Measurements from ENCODE around the gene OR8G1. TPM values are rescaled to one million over a fixed set of nuclear protein-coding genes. Genes with fewer than 3 reads are reported as not detected.

Gene OR8G1
- total and polyA plus RNA-seq, 9 of the 15 experiments (the other 6 are each of a cell fraction or from before 2014, with no cell fraction given) = 0.03 to 1.4 (median 0.51) TPM; not detected in 1

DNA sequence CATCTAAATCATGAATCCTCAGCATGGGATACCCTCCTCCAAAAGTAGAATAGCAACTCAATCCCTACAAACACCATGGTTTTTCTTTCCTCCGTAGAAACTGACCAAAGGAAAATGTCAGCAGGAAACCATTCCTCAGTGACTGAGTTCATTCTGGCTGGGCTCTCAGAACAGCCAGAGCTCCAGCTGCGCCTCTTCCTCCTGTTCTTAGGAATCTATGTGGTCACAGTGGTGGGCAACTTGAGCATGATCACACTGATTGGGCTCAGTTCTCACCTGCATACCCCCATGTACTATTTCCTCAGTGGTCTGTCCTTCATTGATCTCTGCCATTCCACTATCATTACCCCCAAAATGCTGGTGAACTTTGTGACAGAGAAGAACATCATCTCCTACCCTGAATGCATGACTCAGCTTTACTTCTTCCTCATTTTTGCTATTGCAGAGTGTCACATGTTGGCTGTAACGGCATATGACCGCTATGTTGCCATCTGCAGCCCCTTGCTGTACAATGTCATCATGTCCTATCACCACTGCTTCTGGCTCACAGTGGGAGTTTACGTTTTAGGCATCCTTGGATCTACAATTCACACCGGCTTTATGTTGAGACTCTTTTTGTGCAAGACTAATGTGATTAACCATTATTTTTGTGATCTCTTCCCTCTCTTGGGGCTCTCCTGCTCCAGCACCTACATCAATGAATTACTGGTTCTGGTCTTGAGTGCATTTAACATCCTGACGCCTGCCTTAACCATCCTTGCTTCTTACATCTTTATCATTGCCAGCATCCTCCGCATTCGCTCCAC is 16.1 kb upstream of the OR8G1 start (continued):
- TF ChIP-seq, protein P1, sequence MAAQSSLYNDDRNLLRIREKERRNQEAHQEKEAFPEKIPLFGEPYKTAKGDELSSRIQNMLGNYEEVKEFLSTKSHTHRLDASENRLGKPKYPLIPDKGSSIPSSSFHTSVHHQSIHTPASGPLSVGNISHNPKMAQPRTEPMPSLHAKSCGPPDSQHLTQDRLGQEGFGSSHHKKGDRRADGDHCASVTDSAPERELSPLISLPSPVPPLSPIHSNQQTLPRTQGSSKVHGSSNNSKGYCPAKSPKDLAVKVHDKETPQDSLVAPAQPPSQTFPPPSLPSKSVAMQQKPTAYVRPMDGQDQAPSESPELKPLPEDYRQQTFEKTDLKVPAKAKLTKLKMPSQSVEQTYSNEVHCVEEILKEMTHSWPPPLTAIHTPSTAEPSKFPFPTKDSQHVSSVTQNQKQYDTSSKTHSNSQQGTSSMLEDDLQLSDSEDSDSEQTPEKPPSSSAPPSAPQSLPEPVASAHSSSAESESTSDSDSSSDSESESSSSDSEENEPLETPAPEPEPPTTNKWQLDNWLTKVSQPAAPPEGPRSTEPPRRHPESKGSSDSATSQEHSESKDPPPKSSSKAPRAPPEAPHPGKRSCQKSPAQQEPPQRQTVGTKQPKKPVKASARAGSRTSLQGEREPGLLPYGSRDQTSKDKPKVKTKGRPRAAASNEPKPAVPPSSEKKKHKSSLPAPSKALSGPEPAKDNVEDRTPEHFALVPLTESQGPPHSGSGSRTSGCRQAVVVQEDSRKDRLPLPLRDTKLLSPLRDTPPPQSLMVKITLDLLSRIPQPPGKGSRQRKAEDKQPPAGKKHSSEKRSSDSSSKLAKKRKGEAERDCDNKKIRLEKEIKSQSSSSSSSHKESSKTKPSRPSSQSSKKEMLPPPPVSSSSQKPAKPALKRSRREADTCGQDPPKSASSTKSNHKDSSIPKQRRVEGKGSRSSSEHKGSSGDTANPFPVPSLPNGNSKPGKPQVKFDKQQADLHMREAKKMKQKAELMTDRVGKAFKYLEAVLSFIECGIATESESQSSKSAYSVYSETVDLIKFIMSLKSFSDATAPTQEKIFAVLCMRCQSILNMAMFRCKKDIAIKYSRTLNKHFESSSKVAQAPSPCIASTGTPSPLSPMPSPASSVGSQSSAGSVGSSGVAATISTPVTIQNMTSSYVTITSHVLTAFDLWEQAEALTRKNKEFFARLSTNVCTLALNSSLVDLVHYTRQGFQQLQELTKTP (IDR thresholded peaks at IDR 0.05; ENCODE audit: low read depth in 1 of 2, partially characterized antibody in 2 of 2) = peak in 1 of 2 experiments; percentile 93
- TF ChIP-seq GTF2E2 (tag; IDR thresholded peaks at IDR 0.05) = peak; percentile 87; the same call in 1 of the 2 replicates
- TF ChIP-seq NFRKB (IDR thresholded peaks at IDR 0.05; ENCODE audit: low read depth) = peak; percentile 86
- 0 out of 2 replicates have a peak, but pooled peaks have one; percentile 28 for TF ChIP-seq PML (IDR thresholded peaks at IDR 0.05; ENCODE audit: low read length)
- TF ChIP-seq SOX6 (IDR thresholded peaks at IDR 0.05) = 0 out of 2 replicates have a peak, but pooled peaks have one; percentile 53
- TF ChIP-seq SMAD3 (CRISPR knock-in tag; conservative IDR thresholded peaks at IDR 0.05) = peak; percentile 71; the same call in 1 of the 2 replicates
- TF ChIP-seq ZNF175 (CRISPR knock-in tag; IDR thresholded peaks at IDR 0.05; ENCODE audit: low read depth) = peak; percentile 89; the same call in 1 of the 2 replicates
- TF ChIP-seq ARID1B (IDR thresholded peaks at IDR 0.05) = peak; percentile 79
- TF ChIP-seq, protein P2, sequence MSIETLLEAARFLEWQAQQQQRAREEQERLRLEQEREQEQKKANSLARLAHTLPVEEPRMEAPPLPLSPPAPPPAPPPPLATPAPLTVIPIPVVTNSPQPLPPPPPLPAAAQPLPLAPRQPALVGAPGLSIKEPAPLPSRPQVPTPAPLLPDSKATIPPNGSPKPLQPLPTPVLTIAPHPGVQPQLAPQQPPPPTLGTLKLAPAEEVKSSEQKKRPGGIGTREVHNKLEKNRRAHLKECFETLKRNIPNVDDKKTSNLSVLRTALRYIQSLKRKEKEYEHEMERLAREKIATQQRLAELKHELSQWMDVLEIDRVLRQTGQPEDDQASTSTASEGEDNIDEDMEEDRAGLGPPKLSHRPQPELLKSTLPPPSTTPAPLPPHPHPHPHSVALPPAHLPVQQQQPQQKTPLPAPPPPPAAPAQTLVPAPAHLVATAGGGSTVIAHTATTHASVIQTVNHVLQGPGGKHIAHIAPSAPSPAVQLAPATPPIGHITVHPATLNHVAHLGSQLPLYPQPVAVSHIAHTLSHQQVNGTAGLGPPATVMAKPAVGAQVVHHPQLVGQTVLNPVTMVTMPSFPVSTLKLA (conservative IDR thresholded peaks at IDR 0.05) = peak; percentile 63 to 73
- TF ChIP-seq, protein P3, sequence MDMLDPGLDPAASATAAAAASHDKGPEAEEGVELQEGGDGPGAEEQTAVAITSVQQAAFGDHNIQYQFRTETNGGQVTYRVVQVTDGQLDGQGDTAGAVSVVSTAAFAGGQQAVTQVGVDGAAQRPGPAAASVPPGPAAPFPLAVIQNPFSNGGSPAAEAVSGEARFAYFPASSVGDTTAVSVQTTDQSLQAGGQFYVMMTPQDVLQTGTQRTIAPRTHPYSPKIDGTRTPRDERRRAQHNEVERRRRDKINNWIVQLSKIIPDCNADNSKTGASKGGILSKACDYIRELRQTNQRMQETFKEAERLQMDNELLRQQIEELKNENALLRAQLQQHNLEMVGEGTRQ (CRISPR knock-in tag; IDR thresholded peaks at IDR 0.05) = peak; percentile 85
- peak; percentile 25; the same call in 1 of the 2 replicates for TF ChIP-seq PHF8 (IDR thresholded peaks at IDR 0.05; ENCODE audit: borderline replicate concordance, low read length)
- TF ChIP-seq OTX1 (CRISPR knock-in tag; IDR thresholded peaks at IDR 0.05) = peak; percentile 5; the same call in 1 of the 2 replicates
- 0 out of 2 replicates have a peak, but pooled peaks have one; percentile 16 for TF ChIP-seq POLR2G (IDR thresholded peaks at IDR 0.05; ENCODE audit: low read depth, low read length)
- peak; percentile 52; the same call in 1 of the 2 replicates for TF ChIP-seq PTTG1 (tag; IDR thresholded peaks at IDR 0.05; ENCODE audit: low read depth)
- peak; percentile 77; the same call in 1 of the 2 replicates for TF ChIP-seq ZNF583 (CRISPR knock-in tag; IDR thresholded peaks at IDR 0.05)
- peak; percentile 81 for TF ChIP-seq L3MBTL2 (IDR thresholded peaks at IDR 0.05)
- 0 out of 2 replicates have a peak, but pooled peaks have one; percentile 4 for TF ChIP-seq JUNB (CRISPR knock-in tag; conservative IDR thresholded peaks at IDR 0.05)
- peak; percentile 84 for TF ChIP-seq HDAC8 (tag; IDR thresholded peaks at IDR 0.05)
- peak; percentile 97 for TF ChIP-seq C11orf30 (IDR thresholded peaks at IDR 0.05; ENCODE audit: low read depth)
- TF ChIP-seq, protein P4, sequence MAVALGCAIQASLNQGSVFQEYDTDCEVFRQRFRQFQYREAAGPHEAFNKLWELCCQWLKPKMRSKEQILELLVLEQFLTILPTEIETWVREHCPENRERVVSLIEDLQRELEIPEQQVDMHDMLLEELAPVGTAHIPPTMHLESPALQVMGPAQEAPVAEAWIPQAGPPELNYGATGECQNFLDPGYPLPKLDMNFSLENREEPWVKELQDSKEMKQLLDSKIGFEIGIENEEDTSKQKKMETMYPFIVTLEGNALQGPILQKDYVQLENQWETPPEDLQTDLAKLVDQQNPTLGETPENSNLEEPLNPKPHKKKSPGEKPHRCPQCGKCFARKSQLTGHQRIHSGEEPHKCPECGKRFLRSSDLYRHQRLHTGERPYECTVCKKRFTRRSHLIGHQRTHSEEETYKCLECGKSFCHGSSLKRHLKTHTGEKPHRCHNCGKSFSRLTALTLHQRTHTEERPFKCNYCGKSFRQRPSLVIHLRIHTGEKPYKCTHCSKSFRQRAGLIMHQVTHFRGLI (CRISPR knock-in tag; IDR thresholded peaks at IDR 0.05) = peak; percentile 74; the same call in 1 of the 2 replicates

Measured in K562 (cell line).